ENCODE data around the gene HACD2. TPM values are rescaled to one million over a fixed set of nuclear protein-coding genes. Genes with fewer than 3 reads are reported as not detected.

The HACD2 gene
- total RNA-seq, 5 donors from 2014 or later (not counting 1 experiment from before 2014, with no cell fraction given) = 18.2 to 23.2 (median 20.7) TPM

DNA sequence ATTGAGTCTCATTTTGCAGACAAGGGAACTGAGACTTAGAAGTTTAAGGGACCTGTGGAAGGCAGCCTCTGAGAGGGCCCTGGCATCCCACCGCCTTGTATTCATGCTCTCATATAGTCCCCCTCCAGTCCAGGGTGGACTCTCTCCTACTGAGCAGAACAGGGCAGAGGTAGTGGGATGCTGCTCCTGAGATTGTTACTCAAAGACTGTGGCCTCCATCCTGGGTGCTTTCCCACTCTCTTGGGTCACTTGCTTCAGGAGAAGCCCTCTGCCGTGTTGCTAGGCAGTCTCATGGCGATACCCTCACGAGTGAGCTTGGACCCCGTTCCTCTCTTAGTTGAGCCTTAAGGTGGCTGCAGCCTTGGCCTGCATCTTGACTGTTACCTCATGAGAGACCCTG is 113.7 kb downstream of the HACD2 start:
- peaks cover 11 to 16% of the 10 kb centered on the region in 2 donors for H3K27me3 Mint-ChIP-seq
- no peaks in the 10 kb centered on the region for H3K36me3 Mint-ChIP-seq
- 93% methylated on average over 4 of the region's 5 CpGs for WGBS (ENCODE audit: insufficient coverage)
- Histone ChIP-seq H3K4me3 (ENCODE audit: control insufficient read depth in 1 of 2, extremely low read depth in 1 of 2, low read length in 1 of 2) (no peak overlapping the region), H3K27me3 (replicated peaks in 1 of 2; ENCODE audit: control insufficient read depth in 2 of 2, extremely low read depth in 1 of 2, insufficient read depth in 2 of 2, low read length in 1 of 2) (peaks cover 0 to 27% of the 10 kb centered on the region in 2 experiments), H3K9me3 (no peaks in the 10 kb centered on the region), H3K27ac (ENCODE audit: low read length) (no peak overlapping the region), H3K4me1 (ENCODE audit: control insufficient read depth in 1 of 2, extremely low read depth in 1 of 2, insufficient read depth in 2 of 2, low read length in 2 of 2) (no peaks in the 10 kb centered on the region), H3K36me3 (ENCODE audit: control insufficient read depth in 2 of 2, extremely low read depth in 1 of 2, insufficient read depth in 1 of 2, low read length in 1 of 2) (no peaks in the 10 kb centered on the region)
- ChIA-PET CTCF (no interaction called here), POLR2A (no interaction called here)
- no peaks in the 10 kb centered on the region for H3K4me1 Mint-ChIP-seq
- ATAC-seq (replicated peaks in 1 of 4) (no peak), DNase-seq (no peak)
- no peak overlapping the region for H3K27ac Mint-ChIP-seq
- no peak overlapping the region for H3K4me3 Mint-ChIP-seq
- H3K9me3 Mint-ChIP-seq = no peaks in the 10 kb centered on the region

DNA sequence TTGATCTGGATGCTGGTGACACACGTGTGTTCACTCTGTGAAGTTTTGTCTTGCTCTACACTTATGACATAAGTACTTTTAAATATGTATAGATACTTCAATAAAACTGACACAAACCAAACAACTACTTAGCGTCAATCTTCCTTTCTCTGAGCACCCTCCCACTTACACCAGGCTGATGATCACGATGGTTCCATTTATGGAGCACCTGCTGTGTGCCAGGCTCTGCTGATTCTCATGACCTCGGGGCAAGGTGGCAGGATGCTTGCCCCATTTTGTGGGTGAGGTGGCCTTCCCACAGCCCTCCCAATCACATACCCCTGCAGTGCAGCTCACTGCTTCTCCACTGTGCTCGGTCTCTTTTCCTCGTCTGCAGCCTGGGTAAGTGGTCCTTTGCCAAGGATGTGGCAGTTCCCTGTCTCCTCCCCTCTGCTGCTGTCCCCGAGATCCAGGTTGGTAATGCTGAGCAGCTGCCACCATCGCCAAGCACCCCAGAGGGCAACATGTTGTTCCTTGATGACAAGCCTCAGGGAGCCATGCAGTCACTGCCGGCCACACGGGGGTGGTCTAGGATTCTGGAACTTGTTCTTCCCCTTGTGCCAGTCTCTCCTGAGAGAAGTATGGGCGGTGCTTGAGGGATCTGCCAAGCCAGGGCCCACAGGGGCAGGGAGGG is 115.4 kb downstream of the HACD2 start:
- Mint-ChIP-seq H3K4me1 (no peaks in the 10 kb centered on the region), H3K27me3 (peaks cover 11% of the 10 kb centered on the region in 2 donors), H3K9me3 (no peaks in the 10 kb centered on the region), H3K27ac (no peak overlapping the region), H3K4me3 (no peak overlapping the region), H3K36me3 (no peaks in the 10 kb centered on the region)
- Histone ChIP-seq H3K36me3 (ENCODE audit: control insufficient read depth in 2 of 2, extremely low read depth in 1 of 2, insufficient read depth in 1 of 2, low read length in 1 of 2) (no peaks in the 10 kb centered on the region), H3K4me1 (ENCODE audit: control insufficient read depth in 1 of 2, extremely low read depth in 1 of 2, insufficient read depth in 2 of 2, low read length in 2 of 2) (no peaks in the 10 kb centered on the region), H3K4me3 (ENCODE audit: control insufficient read depth in 1 of 2, extremely low read depth in 1 of 2, low read length in 1 of 2) (no peak overlapping the region), H3K9me3 (no peaks in the 10 kb centered on the region), H3K27ac (ENCODE audit: low read length) (no peak overlapping the region), H3K27me3 (replicated peaks in 1 of 2; ENCODE audit: control insufficient read depth in 2 of 2, extremely low read depth in 1 of 2, insufficient read depth in 2 of 2, low read length in 1 of 2) (peaks cover 0 to 18% of the 10 kb centered on the region in 2 experiments)
- 79% methylated on average over 5 of the region's 11 CpGs for WGBS (ENCODE audit: insufficient coverage)
- POLR2A ChIA-PET = no interaction called here
- CTCF ChIA-PET = no interaction called here
- no peak for DNase-seq
- ATAC-seq (replicated peaks in 1 of 4) = no peak

DNA sequence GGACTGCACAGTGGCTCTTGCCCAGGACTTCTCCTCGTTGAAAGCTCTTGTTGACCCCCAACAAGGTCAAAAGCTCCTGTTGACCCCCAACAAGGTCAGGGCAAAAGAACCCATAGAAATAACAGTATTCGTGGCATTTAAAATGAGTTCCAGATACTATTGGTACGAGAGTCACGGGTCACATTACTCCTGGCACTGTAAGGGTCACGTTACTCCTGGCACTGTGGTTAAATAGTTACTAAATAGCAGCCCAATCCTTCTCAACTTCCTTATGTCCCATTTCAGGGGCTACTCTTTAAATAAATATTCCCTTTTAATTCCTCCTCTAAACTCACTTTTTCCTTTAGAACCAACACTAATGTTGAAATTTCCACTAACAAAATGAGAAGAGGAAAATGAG is 117.8 kb downstream of the HACD2 start:
- Histone ChIP-seq H3K4me1 (ENCODE audit: control insufficient read depth in 1 of 2, extremely low read depth in 1 of 2, insufficient read depth in 2 of 2, low read length in 2 of 2) (no peaks in the 10 kb centered on the region), H3K9me3 (no peaks in the 10 kb centered on the region), H3K4me3 (ENCODE audit: control insufficient read depth in 1 of 2, extremely low read depth in 1 of 2, low read length in 1 of 2) (no peak overlapping the region), H3K36me3 (ENCODE audit: control insufficient read depth in 2 of 2, extremely low read depth in 1 of 2, insufficient read depth in 1 of 2, low read length in 1 of 2) (no peaks in the 10 kb centered on the region), H3K27ac (ENCODE audit: low read length) (no peak overlapping the region), H3K27me3 (replicated peaks in 1 of 2; ENCODE audit: control insufficient read depth in 2 of 2, extremely low read depth in 1 of 2, insufficient read depth in 2 of 2, low read length in 1 of 2) (peaks cover 0 to 22% of the 10 kb centered on the region in 2 experiments)
- no peaks in the 10 kb centered on the region for H3K9me3 Mint-ChIP-seq
- no peaks in the 10 kb centered on the region for H3K4me1 Mint-ChIP-seq
- H3K4me3 Mint-ChIP-seq = no peak overlapping the region
- POLR2A ChIA-PET = no interaction called here
- ATAC-seq (replicated peaks in 1 of 4) (no peak), DNase-seq (no peak)
- 66% methylated on average over 2 of the region's 5 CpGs for WGBS (ENCODE audit: insufficient coverage)
- H3K36me3 Mint-ChIP-seq = no peaks in the 10 kb centered on the region
- peaks cover 12 to 17% of the 10 kb centered on the region in 2 donors for H3K27me3 Mint-ChIP-seq
- CTCF ChIA-PET = interaction anchor here in 1 of 2 donors (0.6 kb wide), 1 partner anchor 54 kb away, joined by 3 read pairs; no protein-coding TSS in a partner anchor
- no peak overlapping the region for H3K27ac Mint-ChIP-seq

DNA sequence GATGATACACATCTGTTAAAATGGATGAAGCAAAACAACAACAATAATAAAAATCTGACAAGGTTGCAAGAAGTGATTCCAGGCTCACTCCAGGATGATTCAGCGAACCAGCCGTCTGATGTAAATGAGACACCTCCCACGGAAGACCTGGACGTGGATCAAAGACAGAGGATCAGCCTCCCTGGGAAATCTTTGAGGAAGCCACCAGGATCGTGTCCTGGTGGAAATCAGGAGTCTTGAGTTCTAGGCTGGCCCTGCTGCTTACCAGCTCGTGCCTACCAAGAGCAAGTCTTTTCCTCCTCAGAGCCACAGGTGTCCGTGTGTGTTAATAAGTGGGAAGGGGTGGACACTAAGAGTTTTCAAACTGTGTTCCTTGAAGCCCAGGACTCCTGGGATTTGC is 120.6 kb downstream of the HACD2 start:
- 66% methylated on average over 3 of the region's 7 CpGs for WGBS (ENCODE audit: insufficient coverage)
- Histone ChIP-seq H3K27me3 (replicated peaks in 1 of 2; ENCODE audit: control insufficient read depth in 2 of 2, extremely low read depth in 1 of 2, insufficient read depth in 2 of 2, low read length in 1 of 2) (peaks cover 0 to 23% of the 10 kb centered on the region in 2 experiments), H3K4me1 (ENCODE audit: control insufficient read depth in 1 of 2, extremely low read depth in 1 of 2, insufficient read depth in 2 of 2, low read length in 2 of 2) (no peaks in the 10 kb centered on the region), H3K9me3 (no peaks in the 10 kb centered on the region), H3K4me3 (ENCODE audit: control insufficient read depth in 1 of 2, extremely low read depth in 1 of 2, low read length in 1 of 2) (no peak overlapping the region), H3K27ac (ENCODE audit: low read length) (no peak overlapping the region), H3K36me3 (ENCODE audit: control insufficient read depth in 2 of 2, extremely low read depth in 1 of 2, insufficient read depth in 1 of 2, low read length in 1 of 2) (no peaks in the 10 kb centered on the region)
- no peak for ATAC-seq (replicated peaks in 1 of 4)
- Mint-ChIP-seq H3K27me3 (peaks cover 23% of the 10 kb centered on the region in 2 donors), H3K4me3 (no peak overlapping the region), H3K4me1 (no peaks in the 10 kb centered on the region), H3K36me3 (no peaks in the 10 kb centered on the region), H3K27ac (no peak overlapping the region), H3K9me3 (no peaks in the 10 kb centered on the region)
- DNase-seq = no peak
- CTCF ChIA-PET = no interaction called here
- POLR2A ChIA-PET = no interaction called here

DNA sequence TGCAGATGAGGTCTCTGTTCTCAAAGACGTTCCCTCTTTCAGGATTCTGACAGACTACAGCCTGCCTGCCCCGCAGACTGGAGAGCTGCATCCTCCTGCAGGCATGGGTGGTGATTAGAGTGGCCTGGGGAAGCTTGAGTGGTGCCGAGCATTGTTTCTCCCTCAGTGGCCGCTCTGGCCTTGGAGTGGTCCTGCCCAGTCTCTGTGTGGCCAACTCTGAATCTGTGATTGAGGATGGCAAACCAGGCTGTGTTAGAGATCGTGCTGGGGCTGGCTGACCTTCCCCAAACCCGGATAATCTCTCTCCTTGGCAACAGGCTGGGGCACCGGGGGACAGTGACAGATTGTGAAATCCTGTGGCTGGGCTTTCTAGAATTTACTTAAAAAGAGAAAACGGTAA is 125.0 kb downstream of the HACD2 start:
- no peak overlapping the region for H3K27ac Mint-ChIP-seq
- 51% methylated on average over 6 of the region's 8 CpGs for WGBS (ENCODE audit: insufficient coverage)
- no peaks in the 10 kb centered on the region for H3K9me3 Mint-ChIP-seq
- CTCF ChIA-PET = no interaction called here
- H3K27ac ChIP-seq (ENCODE audit: low read length) = no peak overlapping the region
- no peaks in the 10 kb centered on the region for H3K4me1 ChIP-seq (ENCODE audit: control insufficient read depth in 1 of 2, extremely low read depth in 1 of 2, insufficient read depth in 2 of 2, low read length in 2 of 2)
- H3K27me3 Mint-ChIP-seq = peaks cover 34 to 37% of the 10 kb centered on the region in 2 donors
- peaks cover 0 to 26% of the 10 kb centered on the region in 2 experiments for H3K27me3 ChIP-seq (replicated peaks in 1 of 2; ENCODE audit: control insufficient read depth in 2 of 2, extremely low read depth in 1 of 2, insufficient read depth in 2 of 2, low read length in 1 of 2)
- H3K9me3 ChIP-seq = no peaks in the 10 kb centered on the region
- DNase-seq = no peak
- ATAC-seq (replicated peaks in 1 of 4) = no peak
- no peaks in the 10 kb centered on the region for H3K4me1 Mint-ChIP-seq
- H3K4me3 ChIP-seq (ENCODE audit: control insufficient read depth in 1 of 2, extremely low read depth in 1 of 2, low read length in 1 of 2) = no peak overlapping the region
- no peak overlapping the region for H3K4me3 Mint-ChIP-seq
- POLR2A ChIA-PET = no interaction called here
- no peaks in the 10 kb centered on the region for H3K36me3 ChIP-seq (ENCODE audit: control insufficient read depth in 2 of 2, extremely low read depth in 1 of 2, insufficient read depth in 1 of 2, low read length in 1 of 2)
- H3K36me3 Mint-ChIP-seq = no peaks in the 10 kb centered on the region

DNA sequence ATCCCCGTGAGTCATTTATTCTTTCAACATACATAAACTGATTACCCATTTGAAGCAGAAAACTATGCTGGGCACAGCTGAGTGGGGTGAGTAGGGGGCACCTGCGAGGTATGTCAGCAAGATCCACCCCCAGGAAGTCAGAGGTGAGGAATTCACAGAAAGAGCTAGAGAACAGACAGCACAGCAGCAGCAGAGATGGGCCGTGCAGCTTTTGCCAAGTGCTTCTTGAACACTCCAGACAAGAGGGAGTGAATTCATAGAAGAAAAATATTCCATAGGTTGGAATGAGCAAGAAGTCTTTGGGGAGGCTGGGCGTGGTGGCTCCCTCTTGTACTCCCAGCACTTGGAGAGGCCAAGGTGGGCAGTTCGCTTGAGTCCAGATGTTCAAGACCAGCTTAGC is 126.6 kb downstream of the HACD2 start:
- CTCF ChIA-PET = interaction anchor here in 1 of 2 donors (0.7 kb wide), 1 partner anchor 54 kb away, joined by 3 read pairs; no protein-coding TSS in a partner anchor
- no peak overlapping the region for H3K27ac Mint-ChIP-seq
- H3K36me3 ChIP-seq (ENCODE audit: control insufficient read depth in 2 of 2, extremely low read depth in 1 of 2, insufficient read depth in 1 of 2, low read length in 1 of 2) = no peaks in the 10 kb centered on the region
- peaks cover 2 to 28% of the 10 kb centered on the region in 2 experiments for H3K27me3 ChIP-seq (replicated peaks in 1 of 2; ENCODE audit: control insufficient read depth in 2 of 2, extremely low read depth in 1 of 2, insufficient read depth in 2 of 2, low read length in 1 of 2)
- no peaks in the 10 kb centered on the region for H3K4me1 Mint-ChIP-seq
- no peaks in the 10 kb centered on the region for H3K36me3 Mint-ChIP-seq
- POLR2A ChIA-PET = no interaction called here
- H3K4me3 ChIP-seq (ENCODE audit: control insufficient read depth in 1 of 2, extremely low read depth in 1 of 2, low read length in 1 of 2) = no peak overlapping the region
- H3K27ac ChIP-seq (ENCODE audit: low read length) = no peak overlapping the region
- H3K9me3 Mint-ChIP-seq = no peaks in the 10 kb centered on the region
- DNase-seq (no peak), ATAC-seq (replicated peaks in 1 of 4) (no peak)
- WGBS (ENCODE audit: insufficient coverage) = 65% methylated on average over 2 of the region's 5 CpGs
- no peak overlapping the region for H3K4me3 Mint-ChIP-seq
- H3K4me1 ChIP-seq (ENCODE audit: control insufficient read depth in 1 of 2, extremely low read depth in 1 of 2, insufficient read depth in 2 of 2, low read length in 2 of 2) = no peaks in the 10 kb centered on the region
- peaks cover 35 to 44% of the 10 kb centered on the region in 2 donors for H3K27me3 Mint-ChIP-seq
- H3K9me3 ChIP-seq = no peaks in the 10 kb centered on the region
